PFSK-1 (cell line): Measurements from ENCODE around the gene PDK2.
A peak's percentile ranks its signal among the peaks of the same experiment; 100 is the strongest.

Source experiments
- FOXP2 ChIP-seq: optimal IDR thresholded peaks from 2 replicates; pipeline ENCODE3; 2011; ENCODE audit warnings: borderline replicate concordance, control low read depth, inconsistent platforms; ENCODE audit not compliant: insufficient read depth; ENCODE audit errors: extremely low read length, extremely low read depth
- POLR2AphosphoS5 ChIP-seq: IDR thresholded peaks from 2 replicates; pipeline ENCODE4 v1.6.1; 2012; ENCODE audit warnings: low read depth, mild to moderate bottlenecking, control low read depth, low read length, moderate library complexity
- REST ChIP-seq, 2 experiments: IDR thresholded peaks; 2 replicates each; pipeline versions ENCODE4 v1.6.1 to v1.8.0; 2011 to 2012; ENCODE audit warnings: low read depth in 2 of 2, low read length in 2 of 2, control low read depth in 1 of 2, inconsistent platforms in 1 of 2, mild to moderate bottlenecking in 1 of 2, moderate library complexity in 1 of 2; ENCODE audit not compliant: insufficient read depth in 1 of 2
- SIN3A ChIP-seq: IDR thresholded peaks from 2 replicates; pipeline ENCODE4 v1.6.1; 2012; ENCODE audit warnings: mild to moderate bottlenecking, low read length, moderate library complexity, borderline replicate concordance; ENCODE audit not compliant: insufficient read depth
- TAF1 ChIP-seq: IDR thresholded peaks from 2 replicates; pipeline ENCODE4 v1.6.1; 2012; ENCODE audit warnings: low read length, control low read depth, borderline replicate concordance; ENCODE audit not compliant: insufficient read depth

Gene PDK2

GRCh38 chr17:50146927-50147665 lies 51.9 kb downstream of the PDK2 start:
- no peak for TF ChIP-seq FOXP2
- TF ChIP-seq POLR2AphosphoS5 = no peak
- TF ChIP-seq REST (IDR thresholded peaks at IDR 0.05; ENCODE audit: insufficient read depth in 1 of 2, low read depth in 2 of 2, low read length in 2 of 2) = no peak
- TF ChIP-seq SIN3A = no peak
- TF ChIP-seq TAF1 = no peak

- no peak for TF ChIP-seq TAF1
- no peak for TF ChIP-seq SIN3A
- no peak for TF ChIP-seq REST (IDR thresholded peaks at IDR 0.05; ENCODE audit: insufficient read depth in 1 of 2, low read depth in 2 of 2, low read length in 2 of 2)
- no peak for TF ChIP-seq POLR2AphosphoS5
- TF ChIP-seq FOXP2 = no peak
Observed at GRCh38 chr17:50147841-50148225, 52.7 kb downstream of the PDK2 start.

DNA sequence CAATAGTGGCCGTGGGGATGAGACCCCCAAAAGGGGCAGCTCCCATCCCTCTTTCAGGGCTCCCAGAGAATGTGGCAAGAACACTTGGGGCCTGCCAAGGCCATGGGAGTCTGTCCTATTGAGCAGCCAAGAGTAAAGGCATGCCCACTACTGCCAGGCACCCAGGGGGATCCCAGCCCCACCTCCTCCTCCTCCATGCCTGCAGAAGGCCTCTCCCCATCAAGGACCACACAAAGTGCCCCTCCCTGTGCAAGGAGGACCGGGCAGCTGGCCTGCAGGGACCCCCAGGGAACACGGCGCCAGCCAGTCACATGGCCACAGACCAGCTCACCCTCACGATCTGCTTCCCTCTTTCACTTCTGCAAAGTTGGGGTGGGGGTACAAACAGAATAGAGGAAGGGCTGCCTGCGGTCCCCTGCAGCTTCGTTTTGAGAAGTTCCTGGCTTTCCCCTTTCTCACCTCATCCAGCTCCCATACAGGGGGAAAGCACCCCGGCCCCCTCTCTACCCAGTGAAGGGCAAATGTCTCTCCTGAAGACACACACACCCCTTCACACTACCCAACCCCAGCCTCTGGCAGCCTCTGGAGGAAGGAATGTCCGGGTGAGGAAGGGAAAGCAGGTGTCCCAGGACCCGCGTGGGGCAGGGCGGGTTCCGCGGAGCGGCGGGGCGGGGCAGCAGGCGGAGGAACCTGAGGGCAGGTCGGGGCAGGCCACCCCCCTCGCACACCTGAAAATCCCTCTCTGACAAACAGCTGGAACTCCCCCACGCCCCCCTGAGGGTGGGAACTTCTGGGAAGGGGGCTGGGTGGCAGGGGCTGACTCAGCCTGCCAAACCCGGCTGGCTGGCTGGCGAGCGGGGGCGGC lies 53.3 kb downstream of the PDK2 start:
- no peak for TF ChIP-seq TAF1
- TF ChIP-seq SIN3A = peak; percentile 97; the same call in 1 of the 2 replicates
- peak; percentile 43; the same call in 1 of the 2 replicates for TF ChIP-seq POLR2AphosphoS5

- TF ChIP-seq SIN3A (no peak; the same call in 1 of the 2 replicates), POLR2AphosphoS5 (no peak; the same call in 1 of the 2 replicates), REST (IDR thresholded peaks at IDR 0.05; ENCODE audit: insufficient read depth in 1 of 2, low read depth in 2 of 2, low read length in 2 of 2) (no peak), FOXP2 (no peak), TAF1 (no peak)
Observed at GRCh38 chr17:50149091-50149416, 53.9 kb downstream of the PDK2 start.

- TF ChIP-seq POLR2AphosphoS5 = no peak
- no peak for TF ChIP-seq SIN3A
- peak; percentile 42 for TF ChIP-seq FOXP2
Observed at GRCh38 chr17:50149417-50150353, 54.5 kb downstream of the PDK2 start.
